ENCODE results near the gene SELENON. TPM values are rescaled to one million over a fixed set of nuclear protein-coding genes. Genes with fewer than 3 reads are reported as not detected.

SELENON gene
- total and polyA plus RNA-seq, 2 of the 4 experiments (the other 2 are of a cell fraction) = 9.1 to 114 TPM

- Histone ChIP-seq H3K23ac (ENCODE audit: low read depth, low read length) (no peak overlapping the region), H2AK5ac (ENCODE audit: low read depth, low read length) (no peak overlapping the region), H4K8ac (ENCODE audit: low read depth in 2 of 2, low read length in 2 of 2) (no peak overlapping the region), H2BK5ac (ENCODE audit: low read depth, low read length, poor library complexity, severe bottlenecking) (no peak overlapping the region), H2BK15ac (ENCODE audit: low read depth, low read length) (no peak overlapping the region), H3K14ac (replicated peaks; ENCODE audit: low read depth, low read length) (no peak overlapping the region), H3K56ac (ENCODE audit: extremely low read depth, insufficient read depth, low read length) (no peak overlapping the region), H2AFZ (replicated peaks; ENCODE audit: low read length, poor library complexity) (no peak overlapping the region), H4K20me1 (ENCODE audit: insufficient read depth, low read length) (no peaks in the 10 kb centered on the region), H4K91ac (ENCODE audit: insufficient read depth, low read depth, low read length) (no peak overlapping the region), H3K18ac (ENCODE audit: low read depth, low read length) (no peak overlapping the region), H3K36me3 (ENCODE audit: control insufficient read depth, insufficient read depth, low read length) (no peaks in the 10 kb centered on the region), H3K4me1 (ENCODE audit: control insufficient read depth, insufficient read depth, low read length) (no peaks in the 10 kb centered on the region; the same call in 1 of the 2 replicates), H3K4ac (ENCODE audit: low read depth, low read length) (no peak overlapping the region), H3K27ac (ENCODE audit: insufficient read depth, low read length) (no peak overlapping the region), H3K4me2 (ENCODE audit: low read depth, low read length) (no peak overlapping the region), H2AK9ac (replicated peaks; ENCODE audit: low read depth, low read length, poor library complexity) (no peak overlapping the region), H3K9me1 (ENCODE audit: insufficient read depth, low read length) (no peaks in the 10 kb centered on the region), H2BK120ac (ENCODE audit: low read depth, low read length) (no peak overlapping the region), H3K4me3 (ENCODE audit: insufficient read depth, low read depth, low read length) (no peak overlapping the region), H3K9ac (ENCODE audit: low read depth, low read length) (no peak overlapping the region), H3K27me3 (ENCODE audit: control insufficient read depth, insufficient read depth, low read length) (no peaks in the 10 kb centered on the region), H3K79me1 (ENCODE audit: low read depth in 1 of 2, low read length in 2 of 2) (peaks cover 13 to 27% of the 10 kb centered on the region in 2 experiments), H4K5ac (ENCODE audit: low read depth, low read length) (no peak overlapping the region), H3K9me3 (ENCODE audit: control insufficient read depth, insufficient read depth, low read length) (no peaks in the 10 kb centered on the region), H2BK20ac (ENCODE audit: low read depth, low read length) (no peak overlapping the region)
- TF ChIP-seq NFE2L2 (IDR thresholded peaks at IDR 0.05; ENCODE audit: low read depth, low read length) (no peak), BHLHE40 (IDR thresholded peaks at IDR 0.05; ENCODE audit: low read depth, low read length) (no peak), ELK1 (IDR thresholded peaks at IDR 0.05; ENCODE audit: borderline replicate concordance, low read depth, low read length) (no peak), MAFK (IDR thresholded peaks at IDR 0.05; ENCODE audit: low read depth, low read length) (no peak), RCOR1 (IDR thresholded peaks at IDR 0.05; ENCODE audit: insufficient replicate concordance, low read length) (no peak), RAD21 (IDR thresholded peaks at IDR 0.05; ENCODE audit: low read length) (no peak), MXI1 (IDR thresholded peaks at IDR 0.05; ENCODE audit: borderline replicate concordance, low read depth, low read length) (no peak), MAZ (IDR thresholded peaks at IDR 0.05; ENCODE audit: borderline replicate concordance, low read depth, low read length) (no peak), CHD1 (IDR thresholded peaks at IDR 0.05; ENCODE audit: low read depth, low read length) (no peak), RFX5 (IDR thresholded peaks at IDR 0.05; ENCODE audit: low read depth, low read length) (no peak), CTCF (conservative IDR thresholded peaks at IDR 0.05; ENCODE audit: low read depth, low read length) (no peak), SMC3 (IDR thresholded peaks at IDR 0.05; ENCODE audit: low read depth, low read length) (no peak), POLR2A (IDR thresholded peaks at IDR 0.05; ENCODE audit: low read depth, low read length) (no peak), CEBPB (IDR thresholded peaks at IDR 0.05; ENCODE audit: low read depth, low read length) (no peak), USF2 (IDR thresholded peaks at IDR 0.05; ENCODE audit: low read depth, low read length) (no peak), FOS (IDR thresholded peaks at IDR 0.05; ENCODE audit: low read depth, low read length) (no peak)
- in situ Hi-C loops (cut with MboI; ENCODE audit: low sequenced_read_pairs) = no loop called here
- POLR2A ChIA-PET (ENCODE audit: unreplicated experiment) = interaction anchor here (0.6 kb wide), 1 partner anchor 44 kb away, joined by 3 read pairs; no protein-coding TSS in a partner anchor
- intact Hi-C loops (cut with micrococcal nuclease) = no loop called here
- dilution Hi-C loops (cut with HindIII; ENCODE audit: low sequenced_read_pairs, unreplicated experiment) = no loop called here
- no TSS peak for BruUV-seq (replicated peaks)
- 80% methylated on average over 1 of the region's 11 CpGs; no CpG with 5 or more reads in 1 of the 2 experiments for WGBS, 2 experiments (ENCODE audit: extremely low coverage in 2 of 2, insufficient read length in 1 of 2)
- ATAC-seq (ENCODE audit: low read depth) = no peak
- CTCF ChIA-PET = interaction anchor here (0.6 kb wide), 1 partner anchor 32 kb away, joined by 3 read pairs; no protein-coding TSS in a partner anchor
- no peak for DNase-seq
Measured at GRCh38 chr1:25856856-25857255, 56.9 kb downstream of the SELENON start.
